ENCODE results near the gene TRIM63. TPM values are rescaled to one million over a fixed set of nuclear protein-coding genes. Genes with fewer than 3 reads are reported as not detected.

The TRIM63 gene
- total and polyA plus RNA-seq, 9 of the 15 experiments (the other 6 are each of a cell fraction or from before 2014, with no cell fraction given), result 0.08 to 0.57 (median 0.36) TPM

- no peak for TF ChIP-seq TSHZ1 (CRISPR knock-in tag; IDR thresholded peaks at IDR 0.05)
- TF ChIP-seq PCBP2 (IDR thresholded peaks at IDR 0.05; ENCODE audit: low read depth, low read length, poor library complexity, severe bottlenecking), result no peak
- TF ChIP-seq E4F1 (CRISPR knock-in tag; IDR thresholded peaks at IDR 0.05; ENCODE audit: borderline replicate concordance), result no peak
- TF ChIP-seq RNF219 (CRISPR knock-in tag; IDR thresholded peaks at IDR 0.05), result no peak
- TF ChIP-seq ZNF57 (CRISPR knock-in tag; IDR thresholded peaks at IDR 0.05), result no peak
- TF ChIP-seq SMARCE1 (IDR thresholded peaks at IDR 0.05), result 0 out of 2 replicates have a peak, but pooled peaks have one; percentile 9
- TF ChIP-seq COPS2 (conservative IDR thresholded peaks at IDR 0.05), result no peak
- no peak for TF ChIP-seq HNRNPUL1 (IDR thresholded peaks at IDR 0.05; ENCODE audit: low read length)
- 0 out of 2 replicates have a peak, but pooled peaks have one; percentile 2 for TF ChIP-seq HBP1 (CRISPR knock-in tag; IDR thresholded peaks at IDR 0.05)
- 0 out of 2 replicates have a peak, but pooled peaks have one; percentile 23 for TF ChIP-seq ARID4B (CRISPR knock-in tag; IDR thresholded peaks at IDR 0.05)
- TF ChIP-seq KDM2B (CRISPR knock-in tag; IDR thresholded peaks at IDR 0.05), result no peak
- no peak for TF ChIP-seq ERF (CRISPR knock-in tag; IDR thresholded peaks at IDR 0.05)
Observed at GRCh38 chr1:26035959-26036755, 31.3 kb downstream of the TRIM63 start (continued).
